HepG2 (cell line): Measurements from ENCODE around the gene HOXA1. TPM values are rescaled to one million over a fixed set of nuclear protein-coding genes. Genes with fewer than 3 reads are reported as not detected.
A peak's percentile ranks its signal among the peaks of the same experiment; 100 is the strongest.

Experiments used
- ATM ChIP-seq: fragments of 450-650 bp; IDR thresholded peaks from 2 replicates; pipeline ENCODE4 v1.7.1; 2017; ENCODE audit warnings: mild to moderate bottlenecking, borderline replicate concordance
- HMG20A ChIP-seq: IDR thresholded peaks from 2 replicates; pipeline ENCODE4 v1.6.1; 2016; ENCODE audit warnings: borderline replicate concordance
- MLLT10 ChIP-seq: sonication (generic); formaldehyde crosslinking; IDR thresholded peaks from 2 replicates; pipeline ENCODE4 v1.4.0; 2020; ENCODE audit warnings: missing genetic modification reagents
- RAD51 ChIP-seq: fragments of 450-650 bp; IDR thresholded peaks from 2 replicates; pipeline ENCODE4 v1.6.1; 2016; ENCODE audit warnings: borderline replicate concordance
- RFX1 ChIP-seq: fragments of 450-650 bp; IDR thresholded peaks from 2 replicates; pipeline ENCODE4 v1.6.1; 2017
- SALL2 ChIP-seq: sonication (generic); formaldehyde crosslinking; IDR thresholded peaks from 2 replicates; pipeline ENCODE4 v1.8.1; 2023; ENCODE audit warnings: mild to moderate bottlenecking, missing genetic modification reagents, inconsistent platforms
- SP1 ChIP-seq, 2 experiments: fragments of 450-650 bp in 1 of 2; sonication (generic) in 1 of 2; formaldehyde crosslinking in 1 of 2; IDR thresholded peaks; 2 replicates each; pipeline versions ENCODE4 v1.4.0 to v1.6.1; 2016 to 2020; ENCODE audit warnings: missing genetic modification reagents in 1 of 2
- TEAD2 ChIP-seq: sonication (generic); formaldehyde crosslinking; IDR thresholded peaks from 2 replicates; pipeline ENCODE4 v1.9.0; 2021; ENCODE audit warnings: missing genetic modification reagents
- ZNF232 ChIP-seq: sonication (generic); formaldehyde crosslinking; IDR thresholded peaks from 2 replicates; pipeline ENCODE4 v1.4.0; 2020; ENCODE audit warnings: missing genetic modification reagents, borderline replicate concordance
- ZNF33B ChIP-seq: sonication (generic); formaldehyde crosslinking; IDR thresholded peaks from 2 replicates; pipeline ENCODE4 v1.5.1; 2020; ENCODE audit warnings: mild to moderate bottlenecking, missing genetic modification reagents
- ZNF468 ChIP-seq: sonication (generic); formaldehyde crosslinking; IDR thresholded peaks from 2 replicates; pipeline ENCODE4 v1.8.0; 2022; ENCODE audit warnings: mild to moderate bottlenecking, moderate library complexity, missing genetic modification reagents
- ZNF530 ChIP-seq: sonication (generic); formaldehyde crosslinking; IDR thresholded peaks from 2 replicates; pipeline ENCODE4 v1.5.0; 2020; ENCODE audit warnings: low read depth, mild to moderate bottlenecking, missing genetic modification reagents
- ZNF543 ChIP-seq: sonication (generic); formaldehyde crosslinking; IDR thresholded peaks from 2 replicates; pipeline ENCODE4 v1.4.0; 2020; ENCODE audit warnings: mild to moderate bottlenecking, missing genetic modification reagents
- ZNF75D ChIP-seq: sonication (generic); formaldehyde crosslinking; IDR thresholded peaks from 2 replicates; pipeline ENCODE4 v1.8.1; 2023; ENCODE audit warnings: missing genetic modification reagents, mild to moderate bottlenecking, borderline replicate concordance
- ZNF766 ChIP-seq: sonication (generic); formaldehyde crosslinking; IDR thresholded peaks from 2 replicates; pipeline ENCODE4 v1.5.0; 2020; ENCODE audit warnings: missing genetic modification reagents, borderline replicate concordance
- polyA plus RNA-seq, 8 experiments: library from polyadenylated mRNA; depleted of rRNA in 3 of 8; stranded (reverse) in 7 of 8; unstranded in 1 of 8; fragments of >200 nt; fragmentation: Illumina TruSeq in 4 of 8; extraction: Trizol in 4 of 8; gene quantifications; 2 replicates each; pipeline versions ENCODE4 v1.2.1 to v1.2.3, GENCODE V29; 2011 to 2016; ENCODE audit warnings: low read depth in 4 of 8, missing spikeins in 1 of 8, mixed read lengths in 1 of 8; ENCODE audit not compliant: insufficient read depth in 1 of 8
- total RNA-seq, 5 experiments: library from RNA; depleted of rRNA; stranded (reverse); fragments of >200 nt; fragmentation: Illumina TruSeq; extraction: Trizol; gene quantifications; 2 replicates each; pipeline ENCODE4 v1.2.3, GENCODE V29; 2016; ENCODE audit warnings: low read depth in 1 of 5
- TF ChIP-seq, protein P1 (sequence below): sonication (generic); formaldehyde crosslinking; IDR thresholded peaks from 2 replicates; pipeline ENCODE4 v1.8.0; 2022; ENCODE audit warnings: mild to moderate bottlenecking, missing genetic modification reagents, moderate library complexity
- TF ChIP-seq, protein P2 (sequence below): fragments of 450-650 bp; IDR thresholded peaks from 2 replicates; pipeline ENCODE4 v1.6.1; 2017
- TF ChIP-seq, protein P3 (sequence below): sonication (generic); formaldehyde crosslinking; IDR thresholded peaks from 2 replicates; pipeline ENCODE4 v1.5.1; 2020; ENCODE audit warnings: mild to moderate bottlenecking, missing genetic modification reagents, moderate library complexity
- TF ChIP-seq, protein P4 (sequence below): sonication (generic); formaldehyde crosslinking; IDR thresholded peaks from 2 replicates; pipeline ENCODE4 v1.5.0; 2020; ENCODE audit warnings: missing genetic modification reagents
- TF ChIP-seq, protein P5 (sequence below): sonication (generic); formaldehyde crosslinking; IDR thresholded peaks from 2 replicates; pipeline ENCODE4 v1.4.0; 2020; ENCODE audit warnings: missing genetic modification reagents

The HOXA1 gene
- total and polyA plus RNA-seq, 2 of the 13 experiments (the other 11 are each of a cell fraction or from before 2014, with no cell fraction given): 0.18 to 0.20 TPM

DNA sequence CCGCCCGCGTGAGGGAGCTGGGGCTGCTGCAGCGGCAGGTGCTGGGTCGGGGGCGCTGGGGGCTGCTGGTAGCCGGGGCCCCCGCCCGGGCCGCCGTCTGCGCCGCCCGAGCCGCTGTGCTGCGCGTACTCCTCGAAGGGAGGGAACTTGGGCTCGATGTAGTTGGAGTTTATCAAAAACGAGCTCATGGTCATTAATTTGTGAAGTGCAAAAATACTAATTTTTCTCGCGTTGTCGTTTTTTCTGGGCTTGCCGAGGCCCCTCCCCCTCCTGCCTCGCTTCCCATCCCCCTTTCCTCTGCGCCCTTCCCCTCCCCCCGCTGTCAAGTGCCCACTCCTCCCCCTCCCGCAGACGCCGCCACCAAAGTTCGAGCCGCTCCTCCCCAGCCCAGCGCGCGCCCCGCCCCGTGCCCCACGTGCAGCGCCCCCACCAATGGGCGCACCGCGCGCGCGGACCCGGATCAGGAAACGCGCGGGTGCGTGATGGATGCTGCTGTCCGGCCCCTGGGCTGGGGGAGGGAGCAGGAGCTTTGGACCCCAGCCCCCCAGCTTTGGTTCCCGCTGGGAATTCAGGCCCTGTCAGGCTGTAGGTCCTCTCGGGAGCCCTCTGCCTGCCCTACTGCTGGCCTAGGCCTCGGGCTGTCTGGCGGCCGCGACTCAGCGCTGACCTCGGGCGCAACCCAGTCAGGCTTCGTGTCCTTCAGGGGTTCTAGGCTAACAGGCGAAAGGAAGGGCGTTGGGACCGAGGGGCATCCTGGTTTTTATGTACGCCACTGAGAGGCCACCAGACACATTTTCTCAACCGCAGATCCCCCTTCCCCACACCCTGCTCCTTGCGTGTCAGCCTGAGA is 35.0 kb upstream of the HOXA1 start, which contains the start of gene HOXA4 (continued):
- TF ChIP-seq, protein P1, sequence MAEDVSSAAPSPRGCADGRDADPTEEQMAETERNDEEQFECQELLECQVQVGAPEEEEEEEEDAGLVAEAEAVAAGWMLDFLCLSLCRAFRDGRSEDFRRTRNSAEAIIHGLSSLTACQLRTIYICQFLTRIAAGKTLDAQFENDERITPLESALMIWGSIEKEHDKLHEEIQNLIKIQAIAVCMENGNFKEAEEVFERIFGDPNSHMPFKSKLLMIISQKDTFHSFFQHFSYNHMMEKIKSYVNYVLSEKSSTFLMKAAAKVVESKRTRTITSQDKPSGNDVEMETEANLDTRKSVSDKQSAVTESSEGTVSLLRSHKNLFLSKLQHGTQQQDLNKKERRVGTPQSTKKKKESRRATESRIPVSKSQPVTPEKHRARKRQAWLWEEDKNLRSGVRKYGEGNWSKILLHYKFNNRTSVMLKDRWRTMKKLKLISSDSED (CRISPR knock-in tag): no peak
- TF ChIP-seq, protein P2, sequence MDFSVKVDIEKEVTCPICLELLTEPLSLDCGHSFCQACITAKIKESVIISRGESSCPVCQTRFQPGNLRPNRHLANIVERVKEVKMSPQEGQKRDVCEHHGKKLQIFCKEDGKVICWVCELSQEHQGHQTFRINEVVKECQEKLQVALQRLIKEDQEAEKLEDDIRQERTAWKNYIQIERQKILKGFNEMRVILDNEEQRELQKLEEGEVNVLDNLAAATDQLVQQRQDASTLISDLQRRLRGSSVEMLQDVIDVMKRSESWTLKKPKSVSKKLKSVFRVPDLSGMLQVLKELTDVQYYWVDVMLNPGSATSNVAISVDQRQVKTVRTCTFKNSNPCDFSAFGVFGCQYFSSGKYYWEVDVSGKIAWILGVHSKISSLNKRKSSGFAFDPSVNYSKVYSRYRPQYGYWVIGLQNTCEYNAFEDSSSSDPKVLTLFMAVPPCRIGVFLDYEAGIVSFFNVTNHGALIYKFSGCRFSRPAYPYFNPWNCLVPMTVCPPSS: no peak
- TF ChIP-seq ZNF766 (no peak), SALL2 (CRISPR knock-in tag) (no peak), TEAD2 (CRISPR knock-in tag) (0 out of 2 replicates have a peak, but pooled peaks have one; percentile 33), ZNF232 (CRISPR knock-in tag) (no peak), ZNF33B (CRISPR knock-in tag) (no peak; the same call in 1 of the 2 replicates), MLLT10 (no peak), HMG20A (CRISPR knock-in tag) (no peak; the same call in 1 of the 2 replicates), ZNF530 (CRISPR knock-in tag) (no peak), RFX1 (no peak), SP1 (IDR thresholded peaks at IDR 0.05) (no peak), SP1 (CRISPR knock-in tag; IDR thresholded peaks at IDR 0.05) (0 out of 2 replicates have a peak, but pooled peaks have one; percentile 52), RAD51 (peak; percentile 81), ZNF75D (CRISPR knock-in tag) (no peak), ZNF543 (no peak), ATM (no peak), ZNF468 (CRISPR knock-in tag) (0 out of 2 replicates have a peak, but pooled peaks have one; percentile 41)
- TF ChIP-seq, protein P3, sequence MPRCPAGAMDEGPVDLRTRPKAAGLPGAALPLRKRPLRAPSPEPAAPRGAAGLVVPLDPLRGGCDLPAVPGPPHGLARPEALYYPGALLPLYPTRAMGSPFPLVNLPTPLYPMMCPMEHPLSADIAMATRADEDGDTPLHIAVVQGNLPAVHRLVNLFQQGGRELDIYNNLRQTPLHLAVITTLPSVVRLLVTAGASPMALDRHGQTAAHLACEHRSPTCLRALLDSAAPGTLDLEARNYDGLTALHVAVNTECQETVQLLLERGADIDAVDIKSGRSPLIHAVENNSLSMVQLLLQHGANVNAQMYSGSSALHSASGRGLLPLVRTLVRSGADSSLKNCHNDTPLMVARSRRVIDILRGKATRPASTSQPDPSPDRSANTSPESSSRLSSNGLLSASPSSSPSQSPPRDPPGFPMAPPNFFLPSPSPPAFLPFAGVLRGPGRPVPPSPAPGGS (CRISPR knock-in tag): no peak; the same call in none of the 2 replicates
- TF ChIP-seq, protein P4, sequence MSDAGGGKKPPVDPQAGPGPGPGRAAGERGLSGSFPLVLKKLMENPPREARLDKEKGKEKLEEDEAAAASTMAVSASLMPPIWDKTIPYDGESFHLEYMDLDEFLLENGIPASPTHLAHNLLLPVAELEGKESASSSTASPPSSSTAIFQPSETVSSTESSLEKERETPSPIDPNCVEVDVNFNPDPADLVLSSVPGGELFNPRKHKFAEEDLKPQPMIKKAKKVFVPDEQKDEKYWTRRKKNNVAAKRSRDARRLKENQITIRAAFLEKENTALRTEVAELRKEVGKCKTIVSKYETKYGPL (CRISPR knock-in tag): no peak
- TF ChIP-seq, protein P5, sequence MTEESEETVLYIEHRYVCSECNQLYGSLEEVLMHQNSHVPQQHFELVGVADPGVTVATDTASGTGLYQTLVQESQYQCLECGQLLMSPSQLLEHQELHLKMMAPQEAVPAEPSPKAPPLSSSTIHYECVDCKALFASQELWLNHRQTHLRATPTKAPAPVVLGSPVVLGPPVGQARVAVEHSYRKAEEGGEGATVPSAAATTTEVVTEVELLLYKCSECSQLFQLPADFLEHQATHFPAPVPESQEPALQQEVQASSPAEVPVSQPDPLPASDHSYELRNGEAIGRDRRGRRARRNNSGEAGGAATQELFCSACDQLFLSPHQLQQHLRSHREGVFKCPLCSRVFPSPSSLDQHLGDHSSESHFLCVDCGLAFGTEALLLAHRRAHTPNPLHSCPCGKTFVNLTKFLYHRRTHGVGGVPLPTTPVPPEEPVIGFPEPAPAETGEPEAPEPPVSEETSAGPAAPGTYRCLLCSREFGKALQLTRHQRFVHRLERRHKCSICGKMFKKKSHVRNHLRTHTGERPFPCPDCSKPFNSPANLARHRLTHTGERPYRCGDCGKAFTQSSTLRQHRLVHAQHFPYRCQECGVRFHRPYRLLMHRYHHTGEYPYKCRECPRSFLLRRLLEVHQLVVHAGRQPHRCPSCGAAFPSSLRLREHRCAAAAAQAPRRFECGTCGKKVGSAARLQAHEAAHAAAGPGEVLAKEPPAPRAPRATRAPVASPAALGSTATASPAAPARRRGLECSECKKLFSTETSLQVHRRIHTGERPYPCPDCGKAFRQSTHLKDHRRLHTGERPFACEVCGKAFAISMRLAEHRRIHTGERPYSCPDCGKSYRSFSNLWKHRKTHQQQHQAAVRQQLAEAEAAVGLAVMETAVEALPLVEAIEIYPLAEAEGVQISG (CRISPR knock-in tag): no peak
